ENCODE measurements around the gene REEP1.

Gene REEP1

DNA sequence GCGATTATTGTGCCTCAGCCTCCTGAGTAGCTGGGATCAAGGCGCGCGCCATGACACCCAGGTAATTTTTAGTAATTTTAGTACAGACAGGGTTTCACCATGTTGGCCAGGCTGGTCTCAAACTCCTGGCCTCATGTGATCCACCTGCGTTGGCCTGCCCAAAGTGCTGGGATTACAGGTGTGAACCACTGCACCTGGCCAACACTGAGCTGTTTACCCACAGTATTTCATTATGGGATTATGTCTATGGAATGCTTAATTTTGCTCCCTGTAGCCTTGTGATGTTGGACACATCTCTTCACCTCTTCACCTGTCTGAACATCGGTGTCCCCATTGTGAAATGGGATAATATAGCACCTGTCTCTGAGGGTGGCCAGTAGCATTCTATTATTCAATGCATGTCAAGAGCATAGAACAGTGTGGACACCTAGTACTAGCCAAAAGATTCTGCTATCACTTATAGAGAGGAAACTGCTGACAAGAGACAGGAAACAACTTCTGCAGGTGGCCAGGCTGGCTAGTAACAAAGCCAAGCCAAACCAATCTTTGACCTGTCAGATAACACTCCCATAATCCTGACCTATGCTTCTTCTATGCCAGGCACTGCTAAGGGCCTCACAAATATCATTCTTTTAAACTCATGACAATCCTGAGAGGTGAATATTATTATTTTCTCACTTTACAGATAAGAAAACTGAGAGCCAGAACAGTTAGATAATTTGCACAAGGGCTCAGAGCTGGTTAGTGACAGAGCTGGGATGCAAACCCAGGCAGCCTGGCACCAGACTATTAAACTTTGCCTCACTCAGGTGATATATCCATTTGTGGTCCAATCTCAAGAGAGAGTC, 29.4 kb upstream of the REEP1 start:
- H2AFZ ChIP-seq (ENCODE audit: low read length) = no peak overlapping the region
- no peak overlapping the region for H3K4me3 ChIP-seq (ENCODE audit: low read length in 2 of 2)
- H4K91ac ChIP-seq (ENCODE audit: low read depth, low read length, poor library complexity) = no peak overlapping the region
- H2BK5ac ChIP-seq (ENCODE audit: low read length) = no peak overlapping the region
- H3K27me3 ChIP-seq (ENCODE audit: control insufficient read depth in 3 of 3, insufficient read depth in 3 of 3, low read depth in 1 of 3, low read length in 3 of 3) = no peaks in the 10 kb centered on the region
- H3K79me1 ChIP-seq (ENCODE audit: low read depth, low read length) = no peaks in the 10 kb centered on the region
- H3K18ac ChIP-seq (ENCODE audit: low read length) = no peak overlapping the region
- no peak overlapping the region for H3K4ac ChIP-seq (ENCODE audit: low read length)
- H2BK120ac ChIP-seq (ENCODE audit: low read depth, low read length) = no peak overlapping the region
- DNase-seq (ENCODE audit: low spot score) = no peak
- no peak overlapping the region for H3K9ac ChIP-seq (ENCODE audit: low read depth, low read length, poor library complexity)
- no peak overlapping the region for H3K14ac ChIP-seq (ENCODE audit: low read length)
- H3K4me1 ChIP-seq (ENCODE audit: control insufficient read depth in 2 of 2, insufficient read depth in 1 of 2, low read depth in 1 of 2, low read length in 2 of 2) = no peaks in the 10 kb centered on the region
- no peak overlapping the region for H3K23ac ChIP-seq (ENCODE audit: low read depth, low read length, poor library complexity)
- no peaks in the 10 kb centered on the region for H3K36me3 ChIP-seq (replicated peaks in 1 of 2; ENCODE audit: control insufficient read depth in 2 of 2, insufficient read depth in 2 of 2, low read length in 2 of 2)
- no peak overlapping the region for H3K4me2 ChIP-seq (ENCODE audit: insufficient read depth, low read length, poor library complexity, severe bottlenecking)
- WGBS, 2 donors (ENCODE audit: extremely low coverage in 2 of 2, insufficient read length in 2 of 2, insufficient replicate concordance in 1 of 2) = no CpG with 5 or more reads among the region's 6 CpGs
- H3K27ac ChIP-seq (replicated peaks; ENCODE audit: low read length) = no peak overlapping the region
- no peak overlapping the region for H4K8ac ChIP-seq (ENCODE audit: low read depth, low read length)
- no peak overlapping the region for H2BK15ac ChIP-seq (ENCODE audit: low read length)
- no peak overlapping the region for H2AK5ac ChIP-seq (ENCODE audit: low read depth, low read length)
- no peak overlapping the region for H2BK12ac ChIP-seq (ENCODE audit: low read length)
- H3K9me3 ChIP-seq (replicated peaks in 1 of 2; ENCODE audit: control insufficient read depth in 2 of 2, insufficient read depth in 1 of 2, low read depth in 1 of 2, low read length in 2 of 2) = peaks cover 0 to 10% of the 10 kb centered on the region in 2 donors

DNA sequence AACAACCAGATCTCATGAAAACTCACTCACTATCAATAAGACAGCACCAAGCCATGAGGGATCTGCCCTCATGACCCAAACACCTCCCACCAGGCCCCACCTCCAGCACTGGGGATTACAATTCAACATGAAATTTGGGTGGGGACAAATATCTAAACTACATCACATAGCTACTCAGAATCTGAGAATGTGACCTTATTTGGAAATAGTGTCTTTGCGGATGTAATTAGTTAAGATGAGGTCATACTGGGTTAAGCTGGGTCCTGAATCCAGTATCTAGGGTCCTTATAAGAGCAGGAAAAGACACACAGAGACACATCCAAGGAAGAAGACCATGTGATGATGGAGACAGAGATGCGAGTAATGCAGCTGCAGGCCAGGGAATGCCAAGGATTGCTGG, 27.5 kb upstream of the REEP1 start:
- Histone ChIP-seq H2BK15ac (ENCODE audit: low read length) (no peak overlapping the region), H3K27ac (replicated peaks; ENCODE audit: low read length) (no peak overlapping the region), H3K9ac (ENCODE audit: low read depth, low read length, poor library complexity) (no peak overlapping the region), H3K14ac (ENCODE audit: low read length) (no peak overlapping the region), H3K79me1 (ENCODE audit: low read depth, low read length) (no peaks in the 10 kb centered on the region), H3K23ac (ENCODE audit: low read depth, low read length, poor library complexity) (no peak overlapping the region), H4K8ac (ENCODE audit: low read depth, low read length) (no peak overlapping the region), H3K4me2 (ENCODE audit: insufficient read depth, low read length, poor library complexity, severe bottlenecking) (no peak overlapping the region), H2BK120ac (ENCODE audit: low read depth, low read length) (no peak overlapping the region), H3K4me1 (ENCODE audit: control insufficient read depth in 2 of 2, insufficient read depth in 1 of 2, low read depth in 1 of 2, low read length in 2 of 2) (peaks cover 0 to 8% of the 10 kb centered on the region in 2 donors), H2AK5ac (ENCODE audit: low read depth, low read length) (no peak overlapping the region), H3K27me3 (ENCODE audit: control insufficient read depth in 3 of 3, insufficient read depth in 3 of 3, low read depth in 1 of 3, low read length in 3 of 3) (peaks cover 0 to 8% (median 0%) of the 10 kb centered on the region in 3 experiments), H3K4ac (ENCODE audit: low read length) (no peak overlapping the region), H2BK5ac (ENCODE audit: low read length) (no peak overlapping the region), H4K91ac (ENCODE audit: low read depth, low read length, poor library complexity) (no peak overlapping the region), H2BK12ac (ENCODE audit: low read length) (no peak overlapping the region), H3K4me3 (ENCODE audit: low read length in 2 of 2) (no peak overlapping the region), H3K36me3 (replicated peaks in 1 of 2; ENCODE audit: control insufficient read depth in 2 of 2, insufficient read depth in 2 of 2, low read length in 2 of 2) (no peaks in the 10 kb centered on the region), H3K18ac (ENCODE audit: low read length) (no peak overlapping the region), H3K9me3 (replicated peaks in 1 of 2; ENCODE audit: control insufficient read depth in 2 of 2, insufficient read depth in 1 of 2, low read depth in 1 of 2, low read length in 2 of 2) (peaks cover 0 to 2% of the 10 kb centered on the region in 2 donors), H2AFZ (ENCODE audit: low read length) (no peak overlapping the region)
- WGBS, 2 donors (ENCODE audit: extremely low coverage in 2 of 2, insufficient read length in 2 of 2, insufficient replicate concordance in 1 of 2) = no CpG with 5 or more reads among the region's 2 CpGs
- DNase-seq (ENCODE audit: low spot score) = no peak

DNA sequence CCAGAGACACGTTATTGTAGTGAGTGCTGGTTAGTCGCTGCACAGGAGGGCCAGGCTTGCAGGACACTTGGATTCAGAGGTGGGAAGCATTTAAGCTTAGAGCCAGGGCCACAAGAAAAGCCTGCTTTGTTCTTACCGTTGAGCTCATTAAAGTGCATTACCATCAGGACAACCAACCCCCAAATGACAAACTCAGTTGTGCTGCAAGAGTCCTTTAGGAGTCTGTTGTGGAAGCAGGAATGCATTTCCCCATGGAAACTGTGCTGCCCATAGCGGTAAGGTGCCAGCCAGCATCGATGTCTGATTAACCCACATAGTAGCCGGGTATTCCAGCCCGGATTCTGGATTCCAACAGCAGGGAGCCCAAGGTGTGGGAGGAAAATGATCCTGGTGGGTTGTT, 23.4 kb upstream of the REEP1 start:
- Histone ChIP-seq H3K9me3 (replicated peaks in 1 of 2; ENCODE audit: control insufficient read depth in 2 of 2, insufficient read depth in 1 of 2, low read depth in 1 of 2, low read length in 2 of 2) (no peaks in the 10 kb centered on the region), H3K9ac (ENCODE audit: low read depth, low read length, poor library complexity) (no peak overlapping the region), H3K18ac (ENCODE audit: low read length) (no peak overlapping the region), H3K27ac (replicated peaks; ENCODE audit: low read length) (peak overlapping the region; percentile 23), H3K4ac (ENCODE audit: low read length) (no peak overlapping the region), H3K4me1 (ENCODE audit: control insufficient read depth in 2 of 2, insufficient read depth in 1 of 2, low read depth in 1 of 2, low read length in 2 of 2) (peaks cover 0 to 8% of the 10 kb centered on the region in 2 donors), H3K4me3 (ENCODE audit: low read length in 2 of 2) (no peak overlapping the region), H2AK5ac (ENCODE audit: low read depth, low read length) (no peak overlapping the region), H3K14ac (ENCODE audit: low read length) (no peak overlapping the region), H2BK15ac (ENCODE audit: low read length) (no peak overlapping the region), H4K8ac (ENCODE audit: low read depth, low read length) (no peak overlapping the region), H2AFZ (ENCODE audit: low read length) (no peak overlapping the region), H3K36me3 (replicated peaks in 1 of 2; ENCODE audit: control insufficient read depth in 2 of 2, insufficient read depth in 2 of 2, low read length in 2 of 2) (no peaks in the 10 kb centered on the region), H3K23ac (ENCODE audit: low read depth, low read length, poor library complexity) (no peak overlapping the region), H4K91ac (ENCODE audit: low read depth, low read length, poor library complexity) (no peak overlapping the region), H3K79me1 (ENCODE audit: low read depth, low read length) (no peaks in the 10 kb centered on the region), H3K27me3 (ENCODE audit: control insufficient read depth in 3 of 3, insufficient read depth in 3 of 3, low read depth in 1 of 3, low read length in 3 of 3) (peaks cover 0 to 11% (median 0%) of the 10 kb centered on the region in 3 experiments), H2BK12ac (ENCODE audit: low read length) (no peak overlapping the region), H2BK120ac (ENCODE audit: low read depth, low read length) (no peak overlapping the region), H2BK5ac (ENCODE audit: low read length) (no peak overlapping the region), H3K4me2 (ENCODE audit: insufficient read depth, low read length, poor library complexity, severe bottlenecking) (peak overlapping the region; percentile 2)
- DNase-seq (ENCODE audit: low spot score) = peak; percentile 36
- no CpG with 5 or more reads among the region's 7 CpGs for WGBS, 2 donors (ENCODE audit: extremely low coverage in 2 of 2, insufficient read length in 2 of 2, insufficient replicate concordance in 1 of 2)

DNA sequence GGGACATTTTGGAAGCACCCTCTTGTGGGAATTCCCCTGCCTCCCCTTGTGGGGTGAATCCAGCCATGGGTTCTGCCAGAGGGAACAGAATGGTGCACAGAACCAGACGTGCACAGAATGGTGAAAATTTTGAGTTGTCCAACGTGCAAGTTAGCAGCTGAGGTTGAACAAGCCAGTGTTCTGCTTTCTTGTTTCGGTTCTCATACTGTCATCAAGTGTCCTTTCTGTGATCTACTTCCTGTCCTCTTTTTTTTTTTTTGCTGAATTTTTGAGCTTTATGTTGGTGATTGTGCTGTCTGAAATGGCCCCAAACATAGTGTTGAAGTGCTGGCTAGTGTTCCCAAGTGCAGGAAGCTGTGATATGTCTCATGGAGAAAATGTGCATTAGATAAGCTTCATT, 21.5 kb upstream of the REEP1 start:
- Histone ChIP-seq H3K23ac (ENCODE audit: low read depth, low read length, poor library complexity) (no peak overlapping the region), H2AFZ (ENCODE audit: low read length) (no peak overlapping the region), H2AK5ac (ENCODE audit: low read depth, low read length) (no peak overlapping the region), H3K27me3 (ENCODE audit: control insufficient read depth in 3 of 3, insufficient read depth in 3 of 3, low read depth in 1 of 3, low read length in 3 of 3) (peaks cover 0 to 11% (median 0%) of the 10 kb centered on the region in 3 experiments), H3K18ac (ENCODE audit: low read length) (no peak overlapping the region), H2BK120ac (ENCODE audit: low read depth, low read length) (no peak overlapping the region), H3K4me2 (ENCODE audit: insufficient read depth, low read length, poor library complexity, severe bottlenecking) (no peak overlapping the region), H3K27ac (replicated peaks; ENCODE audit: low read length) (no peak overlapping the region), H3K14ac (ENCODE audit: low read length) (no peak overlapping the region), H3K9me3 (replicated peaks in 1 of 2; ENCODE audit: control insufficient read depth in 2 of 2, insufficient read depth in 1 of 2, low read depth in 1 of 2, low read length in 2 of 2) (no peaks in the 10 kb centered on the region), H4K91ac (ENCODE audit: low read depth, low read length, poor library complexity) (no peak overlapping the region), H3K4me1 (ENCODE audit: control insufficient read depth in 2 of 2, insufficient read depth in 1 of 2, low read depth in 1 of 2, low read length in 2 of 2) (peaks cover 0 to 8% of the 10 kb centered on the region in 2 donors), H2BK12ac (ENCODE audit: low read length) (no peak overlapping the region), H3K79me1 (ENCODE audit: low read depth, low read length) (no peaks in the 10 kb centered on the region), H3K9ac (ENCODE audit: low read depth, low read length, poor library complexity) (no peak overlapping the region), H2BK15ac (ENCODE audit: low read length) (no peak overlapping the region), H2BK5ac (ENCODE audit: low read length) (no peak overlapping the region), H4K8ac (ENCODE audit: low read depth, low read length) (no peak overlapping the region), H3K4ac (ENCODE audit: low read length) (no peak overlapping the region), H3K4me3 (ENCODE audit: low read length in 2 of 2) (no peak overlapping the region), H3K36me3 (replicated peaks in 1 of 2; ENCODE audit: control insufficient read depth in 2 of 2, insufficient read depth in 2 of 2, low read length in 2 of 2) (no peaks in the 10 kb centered on the region)
- DNase-seq (ENCODE audit: low spot score) = no peak
- WGBS, 2 donors (ENCODE audit: extremely low coverage in 2 of 2, insufficient read length in 2 of 2, insufficient replicate concordance in 1 of 2) = no CpG with 5 or more reads among the region's 3 CpGs
